ENCODE measurements around the gene HTT.

The HTT gene

GRCh38 chr4:3263053-3263875, 188.8 kb downstream of the HTT start:
- no peak for DNase-seq (ENCODE audit: low read depth, low spot score)

- DNase-seq (ENCODE audit: low read depth, low spot score), result no peak
These were observed 189.4 kb downstream of the HTT start for GRCh38 chr4:3263876-3264193.

DNA sequence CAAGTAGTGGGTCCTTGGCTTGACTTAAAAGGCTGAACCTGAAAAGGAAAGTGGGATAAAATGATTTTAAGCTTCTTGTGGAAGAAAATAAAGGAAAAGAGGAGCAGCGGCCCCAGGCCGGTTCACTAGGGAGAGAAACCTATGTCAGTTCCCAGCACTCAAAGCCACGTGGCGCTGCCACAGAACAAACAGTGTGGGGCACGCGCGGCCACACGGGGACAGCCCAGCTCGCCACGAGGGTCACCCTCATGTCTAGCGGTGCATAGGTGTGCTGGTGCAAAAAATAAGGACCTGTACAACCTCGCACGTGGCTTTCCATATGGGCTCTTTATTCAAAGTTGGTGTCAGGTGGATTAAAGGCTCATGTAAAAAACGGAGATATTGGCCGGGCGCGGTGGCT, 191.6 kb downstream of the HTT start:
- no peak for DNase-seq (ENCODE audit: low read depth, low spot score)

DNA sequence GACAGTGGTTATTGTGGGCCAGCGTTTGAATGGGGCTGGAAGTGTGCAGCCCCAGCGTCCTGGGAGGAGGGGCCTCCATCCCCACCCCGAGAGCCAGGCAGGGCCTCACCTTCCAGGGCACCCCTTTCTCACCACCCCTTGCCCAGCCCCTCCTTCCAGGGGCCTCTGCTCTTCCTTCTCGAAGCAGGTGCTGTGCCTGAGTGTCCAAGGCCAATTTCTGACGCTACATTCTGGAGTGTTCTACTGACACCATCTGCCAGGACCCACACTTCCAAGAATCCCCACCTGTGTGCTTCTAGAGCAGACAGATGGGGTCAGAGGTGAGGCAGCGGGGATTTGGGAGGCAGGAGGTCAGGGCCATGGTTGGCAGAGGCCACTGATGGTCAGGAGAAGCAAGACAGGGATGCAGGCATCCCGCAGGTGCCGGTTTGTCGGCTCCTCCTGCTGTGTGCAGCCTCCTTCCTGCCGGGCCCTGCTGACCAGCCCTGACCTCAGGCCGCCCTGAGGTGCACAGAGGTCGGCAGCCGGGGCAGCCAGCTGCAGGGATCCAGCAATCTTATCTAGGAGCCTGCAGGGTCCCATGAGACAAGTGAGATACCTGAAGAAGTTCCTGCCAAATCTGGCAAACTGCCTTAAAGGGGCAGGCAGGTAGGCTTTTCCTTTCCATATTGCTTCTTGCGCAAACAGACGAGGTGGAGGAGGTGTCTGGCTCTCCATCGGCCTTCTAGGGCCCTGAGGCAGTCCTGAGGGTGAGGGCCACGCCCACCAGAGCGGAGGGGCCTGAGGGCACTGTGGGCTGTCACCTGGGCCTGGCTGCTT, 193.3 kb downstream of the HTT start:
- DNase-seq (ENCODE audit: low read depth, low spot score), result no peak

DNA sequence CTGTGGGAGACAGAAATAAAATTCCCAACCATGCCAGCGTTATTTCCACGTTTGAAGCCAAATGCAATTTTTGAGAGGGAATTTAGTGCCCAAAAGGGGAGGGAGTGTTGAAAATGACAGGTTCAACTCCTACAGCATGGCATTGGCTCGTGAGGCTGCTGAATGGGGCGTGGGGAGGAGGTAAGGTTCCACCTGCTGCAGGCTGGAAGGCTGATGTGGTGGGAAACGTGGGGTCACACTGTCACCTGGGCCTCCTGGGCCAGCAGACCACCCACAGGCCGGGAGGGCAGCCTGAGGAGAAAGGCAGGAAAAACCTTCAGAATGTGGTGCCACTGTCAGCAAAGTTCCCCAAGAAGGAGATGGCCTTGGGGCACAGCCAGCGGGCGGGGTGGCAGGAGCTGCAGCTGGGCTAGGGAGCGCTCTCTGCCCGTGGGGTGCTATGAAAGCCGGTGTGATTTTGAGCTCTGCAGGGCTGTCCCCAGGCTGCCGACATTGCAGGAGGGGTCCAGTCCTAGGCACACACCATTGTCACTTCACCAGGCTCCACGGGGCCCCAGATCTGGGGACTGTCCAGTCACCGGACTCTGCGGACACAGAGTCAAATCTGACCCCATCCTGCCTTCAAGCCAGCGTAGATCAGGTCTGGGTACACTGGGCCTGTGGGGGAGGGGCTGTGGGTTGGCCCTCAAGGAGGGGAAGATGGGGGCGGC, 194.1 kb downstream of the HTT start:
- DNase-seq (ENCODE audit: low read depth, low spot score), result no peak

DNA sequence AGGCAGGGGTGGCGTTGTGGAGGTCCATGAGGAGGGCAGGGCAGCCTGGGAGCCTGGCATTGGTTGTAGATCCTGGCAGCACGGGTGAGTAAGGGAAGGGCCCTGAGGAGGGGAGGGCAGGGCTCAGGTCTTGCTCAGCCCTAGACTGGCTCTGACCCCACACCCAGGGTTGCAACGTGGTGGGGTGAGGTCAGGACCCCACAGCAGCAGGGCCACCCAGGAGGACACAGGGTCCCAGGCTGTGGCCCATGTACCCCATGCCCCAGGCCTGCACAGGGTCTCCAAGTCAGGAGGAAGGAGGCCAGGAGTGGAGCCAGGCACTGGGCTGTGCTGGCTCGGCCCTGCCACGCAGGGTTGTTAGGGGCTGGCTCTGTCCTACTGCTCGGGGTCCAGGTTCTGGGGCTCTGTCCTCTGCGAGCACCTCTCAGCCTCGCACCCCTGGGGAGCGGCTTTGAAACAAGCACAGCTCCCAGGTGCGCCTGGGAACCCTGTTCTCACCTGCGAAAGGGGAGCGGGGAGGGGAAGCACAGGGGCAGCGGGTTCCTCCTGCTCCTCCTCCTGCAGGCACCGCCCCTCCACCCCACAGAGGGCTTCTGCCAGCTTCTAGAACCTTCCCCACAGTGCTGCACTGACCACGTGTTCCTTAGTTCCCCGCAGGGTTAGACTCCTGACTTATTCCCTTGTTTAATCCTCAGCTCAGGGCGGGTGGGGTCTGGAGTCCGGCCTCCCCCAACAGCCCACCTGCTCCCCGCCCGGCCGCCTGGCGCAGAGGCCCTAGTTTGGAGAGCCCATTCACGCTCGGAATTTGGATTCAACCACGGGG, 194.8 kb downstream of the HTT start:
- no peak for DNase-seq (ENCODE audit: low read depth, low spot score)

GRCh38 chr4:3269991-3270611, 195.6 kb downstream of the HTT start:
- DNase-seq (ENCODE audit: low read depth, low spot score), result no peak

DNA sequence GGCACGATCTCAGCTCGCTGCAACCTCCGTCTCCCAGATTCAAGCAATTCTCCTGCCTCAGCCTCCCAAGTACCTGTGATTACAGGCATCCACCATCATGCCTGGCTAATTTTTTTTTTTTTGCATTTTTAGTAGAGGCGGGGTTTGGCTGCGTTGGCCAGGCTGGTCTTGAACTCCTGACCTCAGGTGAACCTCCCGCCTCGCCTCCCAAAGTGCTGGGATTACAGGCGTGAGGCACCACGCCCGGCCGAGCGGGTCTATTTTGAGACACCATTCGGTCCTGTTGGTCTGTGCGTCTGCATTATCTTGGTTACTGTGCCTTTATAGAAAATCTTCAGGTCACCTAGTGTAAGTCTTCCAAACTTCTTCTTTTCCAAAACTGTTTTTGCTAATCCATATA, 196.7 kb downstream of the HTT start:
- DNase-seq (ENCODE audit: low read depth, low spot score), result no peak

- no peak for DNase-seq (ENCODE audit: low read depth, low spot score)
These were observed 202.5 kb downstream of the HTT start for GRCh38 chr4:3276986-3277385.

DNA sequence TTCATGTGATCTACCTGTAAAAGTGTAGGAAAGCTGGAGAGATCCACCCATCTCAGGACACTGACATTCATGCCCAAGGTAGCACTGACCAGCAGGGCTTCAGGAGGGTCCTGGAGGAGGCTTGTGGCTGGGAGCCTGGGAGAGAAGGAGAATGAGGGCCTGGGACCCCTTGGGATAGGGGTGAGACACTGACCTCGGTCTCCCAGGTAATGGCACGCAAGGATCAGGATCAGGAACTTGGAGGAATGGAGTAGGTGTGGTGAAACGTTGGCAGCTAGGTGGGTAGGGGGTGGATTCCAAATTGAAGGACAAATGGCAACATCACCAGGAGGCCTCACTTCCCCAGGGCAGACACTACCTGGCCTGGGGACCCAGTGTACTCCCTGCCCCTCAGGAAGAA, 206.0 kb downstream of the HTT start:
- no peak for DNase-seq (ENCODE audit: low read depth, low spot score)

DNA sequence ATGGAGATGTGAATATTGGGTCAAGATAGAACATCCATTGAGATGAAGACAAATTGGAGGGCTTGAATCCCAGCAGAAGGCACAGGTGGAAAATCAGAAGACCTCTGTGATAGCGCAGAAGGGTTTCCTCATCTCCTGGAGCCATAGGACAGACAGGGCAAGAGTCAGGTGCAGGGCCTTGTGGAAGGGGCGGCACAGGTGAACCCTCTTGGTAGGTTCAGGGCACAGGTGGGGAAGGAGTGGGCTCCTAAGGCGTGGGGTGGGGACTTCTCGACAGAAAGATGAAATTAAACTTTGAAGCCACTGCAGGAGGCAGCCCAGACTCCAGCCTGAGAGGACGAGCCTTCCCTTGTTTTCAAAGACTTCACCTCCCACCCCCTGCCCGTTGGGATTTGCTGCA, 209.0 kb downstream of the HTT start:
- DNase-seq (ENCODE audit: low read depth, low spot score), result no peak

DNA sequence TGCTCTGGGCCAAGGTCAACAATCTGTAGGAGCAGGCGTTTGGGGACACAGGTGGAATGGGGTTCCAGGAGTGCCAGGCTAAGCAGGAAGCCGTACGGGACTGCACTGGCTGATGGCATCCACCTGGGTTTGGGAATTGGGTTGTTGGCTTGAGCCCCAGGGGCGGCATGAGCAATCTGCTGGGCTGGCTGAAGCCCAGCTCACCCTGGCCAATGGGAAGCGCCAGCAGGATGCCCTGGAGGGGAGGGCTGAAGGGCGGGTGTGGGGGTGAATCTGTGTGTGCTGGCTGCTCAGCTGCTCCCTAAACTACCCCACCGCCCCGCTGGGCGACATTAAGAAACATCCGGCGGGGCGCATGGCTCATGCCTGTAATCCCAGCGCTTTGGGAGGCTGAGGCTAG, 209.4 kb downstream of the HTT start:
- DNase-seq (ENCODE audit: low read depth, low spot score), result no peak

- no peak for DNase-seq (ENCODE audit: low read depth, low spot score)
These were observed 210.5 kb downstream of the HTT start for GRCh38 chr4:3284734-3285557.

DNA sequence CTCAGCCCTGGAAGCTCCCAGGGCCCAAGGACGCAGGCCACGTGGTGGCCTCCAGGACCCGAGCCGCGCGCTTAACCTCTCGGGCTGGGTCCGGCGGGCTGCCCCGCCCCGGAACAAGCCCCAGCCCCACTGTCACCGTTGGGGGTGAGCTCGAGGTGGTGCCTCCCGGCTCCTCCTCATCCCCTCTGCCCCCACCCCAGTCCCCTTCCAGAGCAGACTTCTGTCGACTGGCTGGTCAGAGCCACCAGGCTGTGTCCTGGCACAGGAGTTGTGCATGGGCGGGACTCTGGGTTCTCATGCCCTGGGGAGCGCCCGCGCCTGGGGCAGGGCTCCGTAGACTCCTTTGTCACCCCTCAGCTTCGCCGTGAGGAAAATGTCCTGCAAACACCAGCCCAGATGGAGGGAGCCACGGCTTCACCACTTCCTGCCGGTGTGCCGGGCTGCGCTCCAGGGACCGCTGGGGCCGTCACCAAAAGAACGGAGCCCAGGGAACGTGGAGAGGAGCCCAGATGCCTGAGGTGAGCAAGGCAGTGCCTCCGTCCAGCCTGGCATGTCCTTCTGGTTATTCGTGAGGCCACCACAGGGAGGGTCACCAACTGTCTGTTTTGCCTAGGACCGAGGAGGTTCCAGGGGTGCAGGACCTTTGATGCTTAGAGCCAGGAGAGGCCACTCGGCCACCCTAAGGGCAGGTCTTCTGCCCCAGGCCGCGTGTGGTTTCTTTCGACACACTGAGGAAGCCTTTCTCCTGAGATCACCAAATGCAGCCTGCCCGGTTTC, 211.3 kb downstream of the HTT start:
- DNase-seq (ENCODE audit: low read depth, low spot score), result no peak

DNA sequence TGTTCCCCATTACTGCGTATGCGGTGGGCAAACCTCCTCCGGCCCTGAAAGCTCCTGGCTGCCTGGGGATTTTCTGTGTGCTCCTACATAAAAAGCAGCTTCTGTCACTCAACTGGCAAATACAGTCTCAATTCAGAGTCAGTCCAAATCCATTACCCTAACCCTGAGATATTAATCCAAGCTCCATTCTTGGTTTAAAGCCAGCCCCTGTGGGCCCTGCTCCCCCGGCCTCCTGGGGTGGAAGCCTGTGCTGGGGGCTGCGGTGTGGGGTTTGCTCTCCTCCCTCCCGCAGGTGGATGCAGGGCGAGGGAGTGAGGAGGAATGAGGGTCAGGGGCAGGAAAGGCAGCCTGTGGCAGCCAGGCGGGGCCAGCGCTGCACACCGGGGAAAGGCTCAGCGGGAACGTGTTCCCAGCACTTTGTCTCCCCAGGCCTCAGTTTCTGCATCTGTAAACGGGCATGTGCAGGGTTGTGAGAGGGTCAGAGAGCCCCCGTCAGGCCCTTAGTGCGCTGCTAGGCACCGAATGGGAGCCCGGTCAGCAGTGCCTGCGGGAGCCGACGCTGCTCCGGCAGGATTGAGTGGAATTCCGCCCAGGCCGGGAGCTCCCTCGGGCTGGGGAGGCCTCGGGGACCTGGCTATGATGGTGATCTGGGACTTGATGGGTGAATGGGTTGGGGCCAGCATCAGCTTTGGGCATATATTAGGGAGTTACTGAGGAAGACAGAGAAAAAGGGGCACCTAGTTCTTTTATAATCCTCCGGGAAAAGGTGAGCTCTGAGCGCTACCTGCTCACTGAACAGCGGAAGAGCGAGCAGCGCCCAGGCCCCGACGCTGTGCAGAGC, 212.1 kb downstream of the HTT start:
- no peak for DNase-seq (ENCODE audit: low read depth, low spot score)

DNA sequence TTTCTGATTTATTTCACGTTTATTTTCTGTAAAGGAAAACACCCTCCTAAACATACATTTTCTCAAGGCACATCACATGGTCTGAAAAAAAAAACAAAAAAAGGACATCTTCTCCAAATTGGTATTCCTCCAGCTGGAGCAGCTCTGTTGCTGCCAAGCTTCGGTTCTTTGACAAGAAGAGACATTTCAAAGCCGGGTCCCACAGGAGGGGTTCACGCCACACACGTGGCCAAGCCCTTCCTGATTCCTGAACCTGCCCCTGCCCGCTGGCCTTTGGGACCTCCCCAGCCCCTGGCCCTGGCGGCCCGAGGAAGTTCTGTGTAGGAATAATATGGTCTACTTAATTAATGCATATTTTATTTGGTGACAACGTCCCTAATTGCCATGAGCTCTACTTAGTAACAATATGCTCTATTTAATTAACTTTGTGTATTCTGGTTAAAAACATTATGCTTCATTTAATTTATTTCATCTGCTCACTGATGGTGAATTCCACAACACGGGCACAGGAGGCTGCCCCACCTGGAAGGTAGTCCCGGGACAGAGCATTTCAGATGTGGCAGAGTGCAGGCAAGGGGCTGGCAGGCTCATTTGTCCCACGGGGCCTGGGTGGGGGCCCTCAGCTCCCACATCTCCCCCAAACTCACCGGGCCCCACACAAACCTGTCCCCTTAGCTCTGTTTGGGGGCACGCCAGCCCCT, 212.9 kb downstream of the HTT start:
- no peak for DNase-seq (ENCODE audit: low read depth, low spot score)

DNA sequence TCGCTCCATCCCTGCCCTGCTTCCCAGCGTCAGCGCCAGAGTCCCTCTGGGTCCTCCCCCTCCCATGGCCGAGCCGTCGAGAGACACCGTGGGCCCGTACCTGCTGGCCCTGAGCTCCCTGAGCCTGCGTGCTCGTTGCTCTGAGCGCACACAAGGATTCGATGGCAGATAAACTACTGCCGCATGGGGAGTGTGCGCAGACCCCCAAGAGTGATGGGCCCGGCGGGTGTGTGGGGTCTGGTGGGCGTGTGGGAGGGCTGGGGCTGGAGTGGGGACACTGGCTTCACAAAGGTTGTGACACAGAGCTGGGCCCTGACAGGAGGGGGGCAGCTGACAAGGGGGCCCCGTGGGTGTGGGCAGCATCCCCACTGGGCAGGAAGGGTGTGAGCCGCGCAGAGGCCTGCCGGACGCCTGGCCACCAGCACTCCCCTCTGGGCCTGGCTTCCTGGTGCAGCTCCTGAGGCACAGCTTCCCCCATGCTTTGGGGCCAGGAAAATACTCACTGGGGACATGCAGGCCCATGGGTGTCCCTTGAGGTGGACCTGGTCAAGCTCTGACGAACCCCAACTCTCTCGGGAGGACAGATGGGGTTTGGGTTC, 213.6 kb downstream of the HTT start:
- no peak for DNase-seq (ENCODE audit: low read depth, low spot score)

Measured in activated naive CD8-positive, alpha-beta T cell treated with anti-CD3 and anti-CD28 coated beads, Interleukin-2, amount 50 U/mL, for 16 hours (primary cell).